ENCODE results near the gene CYP11A1. TPM values are rescaled to one million over a fixed set of nuclear protein-coding genes. Genes with fewer than 3 reads are reported as not detected.
A peak's percentile ranks its signal among the peaks of the same experiment; 100 is the strongest.

CYP11A1 gene
- total and polyA plus RNA-seq, 10 of the 15 experiments (the other 5 are each of a cell fraction or from before 2014, with no cell fraction given): 0.11 to 1.2 (median 0.23) TPM; not detected in 5

GRCh38 chr15:74318376-74319137, 48.9 kb downstream of the CYP11A1 start:
- Histone ChIP-seq H3K4me1 (ENCODE audit: control insufficient read depth, insufficient read depth, low read length) (peaks cover 53% of the 10 kb centered on the region), H3K9me3 (replicated peaks; ENCODE audit: control insufficient read depth, insufficient read depth, low read length) (no peaks in the 10 kb centered on the region), H4K20me1 (ENCODE audit: control insufficient read depth, insufficient read depth) (no peaks in the 10 kb centered on the region), H3K9ac (ENCODE audit: control insufficient read depth, insufficient read depth, low read length) (no peak overlapping the region), H3K27me3 (replicated peaks in 1 of 2; ENCODE audit: control insufficient read depth in 2 of 2, insufficient read depth in 2 of 2, low read length in 1 of 2) (no peaks in the 10 kb centered on the region), H3K79me2 (ENCODE audit: control insufficient read depth, insufficient read depth, low read length) (no peaks in the 10 kb centered on the region), H3K27ac (ENCODE audit: control insufficient read depth, insufficient read depth) (no peak overlapping the region), H2AFZ (ENCODE audit: control insufficient read depth, low read depth, low read length) (no peak overlapping the region), H3K4me3 (no peak overlapping the region), H3K36me3 (ENCODE audit: control insufficient read depth in 2 of 2, insufficient read depth in 2 of 2, low read length in 1 of 2) (no peaks in the 10 kb centered on the region), H3K4me2 (ENCODE audit: control insufficient read depth, insufficient read depth) (no peak overlapping the region; the same call in 1 of the 2 replicates)
- TF ChIP-seq MEF2B (IDR thresholded peaks at IDR 0.05; ENCODE audit: partially characterized antibody, poor library complexity, severe bottlenecking) (peak; percentile 87), ESRRA (IDR thresholded peaks at IDR 0.05; ENCODE audit: low read length) (no peak), SPI1 (IDR thresholded peaks at IDR 0.05; ENCODE audit: borderline replicate concordance, insufficient read depth, low read depth, low read length) (peak; percentile 73)
- in situ Hi-C loops (cut with MboI): no loop called here
- SMC1A ChIA-PET (ENCODE audit: uncharacterized antibody, unreplicated experiment): interaction anchor here (0.7 to 1.3 kb wide), 2 partner anchors 11 to 15 kb away, joined by 3 to 4 read pairs; no protein-coding TSS in a partner anchor
- CTCF ChIA-PET: interaction anchor here (4.3 to 5.2 kb wide), 3 partner anchors 8 to 196 kb away, joined by 19 to 147 read pairs (median 26); partner anchors contain the start of gene ISLR2
- BruUV-seq (replicated peaks): no TSS peak
- FAIRE-seq: no peak
- RAD21 ChIA-PET (ENCODE audit: unreplicated experiment): no interaction called here
- DNase-seq (ENCODE audit: low read depth, low spot score): no peak
- whole genome bisulfite sequencing (ENCODE audit: insufficient coverage, insufficient replicate concordance, low lambda C conversion rate, missing lambda C conversion rate): 45% methylated on average over 6 of the region's 6 CpGs
- peak; percentile 21; the same call in 2 of the 3 replicates for ATAC-seq
- intact Hi-C loops (cut with micrococcal nuclease; ENCODE audit: unreplicated experiment): no loop called here
- POLR2A ChIA-PET: interaction anchor here (0.7 kb wide), 1 partner anchor 1850 kb away, joined by 3 read pairs; no protein-coding TSS in a partner anchor

- Histone ChIP-seq H3K4me2 (ENCODE audit: control insufficient read depth, insufficient read depth) (no peak overlapping the region), H3K9me3 (replicated peaks; ENCODE audit: control insufficient read depth, insufficient read depth, low read length) (no peaks in the 10 kb centered on the region), H3K27ac (ENCODE audit: control insufficient read depth, insufficient read depth) (no peak overlapping the region), H2AFZ (ENCODE audit: control insufficient read depth, low read depth, low read length) (no peak overlapping the region; the same call in 1 of the 2 replicates), H3K79me2 (ENCODE audit: control insufficient read depth, insufficient read depth, low read length) (no peaks in the 10 kb centered on the region), H3K36me3 (ENCODE audit: control insufficient read depth in 2 of 2, insufficient read depth in 2 of 2, low read length in 1 of 2) (no peaks in the 10 kb centered on the region), H3K27me3 (replicated peaks in 1 of 2; ENCODE audit: control insufficient read depth in 2 of 2, insufficient read depth in 2 of 2, low read length in 1 of 2) (no peaks in the 10 kb centered on the region), H4K20me1 (ENCODE audit: control insufficient read depth, insufficient read depth) (no peaks in the 10 kb centered on the region), H3K9ac (ENCODE audit: control insufficient read depth, insufficient read depth, low read length) (no peak overlapping the region), H3K4me3 (no peak overlapping the region), H3K4me1 (ENCODE audit: control insufficient read depth, insufficient read depth, low read length) (peaks cover 53% of the 10 kb centered on the region)
- RAD21 ChIA-PET (ENCODE audit: unreplicated experiment): no interaction called here
- SMC1A ChIA-PET (ENCODE audit: uncharacterized antibody, unreplicated experiment): interaction anchor here (0.7 kb wide), 1 partner anchor 10 kb away, joined by 4 read pairs; no protein-coding TSS in a partner anchor
- no peak for ATAC-seq
- in situ Hi-C loops (cut with MboI): no loop called here
- BruUV-seq (replicated peaks): no TSS peak
- no peak for FAIRE-seq
- no peak for DNase-seq (ENCODE audit: low read depth, low spot score)
- POLR2A ChIA-PET: interaction anchor here (0.7 kb wide), 4 partner anchors 45 to 1851 kb away, joined by 3 to 5 read pairs (median 4); no protein-coding TSS in a partner anchor
- intact Hi-C loops (cut with micrococcal nuclease; ENCODE audit: unreplicated experiment): no loop called here
- WGBS (ENCODE audit: insufficient coverage, insufficient replicate concordance, low lambda C conversion rate, missing lambda C conversion rate): 57% methylated on average over 6 of the region's 8 CpGs
- CTCF ChIA-PET: no interaction called here
- TF ChIP-seq STAT3 (IDR thresholded peaks at IDR 0.05; ENCODE audit: low read depth, low read length) (no peak), NR2C2 (IDR thresholded peaks at IDR 0.05; ENCODE audit: borderline replicate concordance, control insufficient read depth, insufficient read length, low read depth) (no peak), KDM1A (IDR thresholded peaks at IDR 0.05; ENCODE audit: borderline replicate concordance) (no peak), ZNF207 (IDR thresholded peaks at IDR 0.05; ENCODE audit: borderline replicate concordance) (no peak), ELK1 (IDR thresholded peaks at IDR 0.05; ENCODE audit: low read depth, low read length) (no peak), RB1 (IDR thresholded peaks at IDR 0.05; ENCODE audit: borderline replicate concordance) (no peak), CBX3 (IDR thresholded peaks at IDR 0.05; ENCODE audit: borderline replicate concordance, low read depth) (no peak), ZNF217 (IDR thresholded peaks at IDR 0.05) (no peak), RELB (IDR thresholded peaks at IDR 0.05; ENCODE audit: low read depth) (no peak), ZNF274 (IDR thresholded peaks at IDR 0.05; ENCODE audit: insufficient read depth, insufficient read length) (no peak), YBX1 (IDR thresholded peaks at IDR 0.05) (no peak)
These were observed 49.5 kb downstream of the CYP11A1 start for GRCh38 chr15:74317820-74318375.
